GOT3 (cell line): ENCODE results near the gene MLPH.

Experiments
- DNase-seq: peaks from one replicate; lab custom pipeline; 2025; ENCODE audit warnings: mixed read lengths; lab: John Stamatoyannopoulos, UW

The MLPH gene

GRCh38 chr2:237479747-237480146, 7.3 kb upstream of the MLPH start:
- no peak for DNase-seq

GRCh38 chr2:237480556-237480955, 6.5 kb upstream of the MLPH start:
- DNase-seq = no peak

GRCh38 chr2:237480988-237481525, 6.0 kb upstream of the MLPH start:
- no peak for DNase-seq

- no peak for DNase-seq
Measured at GRCh38 chr2:237482485-237482884, 4.6 kb upstream of the MLPH start.

GRCh38 chr2:237483018-237483731, 3.9 kb upstream of the MLPH start:
- no peak for DNase-seq

- DNase-seq = no peak
Measured at GRCh38 chr2:237485304-237485703, 1.7 kb upstream of the MLPH start.

DNA sequence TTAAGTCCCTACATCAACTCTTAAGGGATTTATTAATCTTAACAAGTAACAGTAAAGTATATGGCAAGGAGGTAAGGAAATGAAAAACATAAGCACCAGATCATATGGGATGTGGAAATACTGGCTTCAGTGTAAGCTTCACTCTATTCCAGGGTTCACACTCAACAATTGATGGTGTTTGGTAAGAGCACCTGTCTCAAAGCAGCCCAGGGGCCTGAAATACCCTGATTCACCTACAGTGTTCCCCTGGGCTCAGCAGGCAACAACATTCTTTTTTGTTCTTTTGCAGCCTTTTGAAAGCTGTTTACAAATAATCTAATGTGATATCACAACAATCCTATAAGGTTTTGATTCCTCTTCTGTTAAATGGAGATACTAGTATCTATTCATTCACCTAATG, 1.2 kb upstream of the MLPH start:
- DNase-seq = no peak

- no peak for DNase-seq
Measured at GRCh38 chr2:237486334-237486818, 675 bp upstream of the MLPH start.

GRCh38 chr2:237487496-237487895, 445 bp downstream of the MLPH start:
- no peak for DNase-seq

DNA sequence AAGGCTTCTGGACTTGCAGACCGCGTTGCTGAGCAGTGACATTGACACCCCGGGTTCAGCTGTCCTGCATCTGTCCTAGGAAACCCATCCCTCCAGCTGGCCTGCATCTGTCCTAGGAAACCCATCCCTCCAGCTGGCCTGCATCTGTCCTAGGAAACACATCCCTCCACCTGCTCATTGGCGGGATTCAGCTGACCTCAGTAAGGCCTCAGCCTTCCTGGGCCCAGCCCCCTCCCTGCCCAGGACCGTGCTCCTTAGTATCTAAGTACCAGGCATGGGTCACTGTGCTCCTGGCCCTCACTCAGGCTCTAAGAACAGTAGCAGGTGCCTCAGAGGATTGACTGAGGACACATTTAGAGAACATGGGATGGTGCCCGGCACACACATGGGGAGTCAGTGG, 1.2 kb downstream of the MLPH start:
- DNase-seq = no peak

DNA sequence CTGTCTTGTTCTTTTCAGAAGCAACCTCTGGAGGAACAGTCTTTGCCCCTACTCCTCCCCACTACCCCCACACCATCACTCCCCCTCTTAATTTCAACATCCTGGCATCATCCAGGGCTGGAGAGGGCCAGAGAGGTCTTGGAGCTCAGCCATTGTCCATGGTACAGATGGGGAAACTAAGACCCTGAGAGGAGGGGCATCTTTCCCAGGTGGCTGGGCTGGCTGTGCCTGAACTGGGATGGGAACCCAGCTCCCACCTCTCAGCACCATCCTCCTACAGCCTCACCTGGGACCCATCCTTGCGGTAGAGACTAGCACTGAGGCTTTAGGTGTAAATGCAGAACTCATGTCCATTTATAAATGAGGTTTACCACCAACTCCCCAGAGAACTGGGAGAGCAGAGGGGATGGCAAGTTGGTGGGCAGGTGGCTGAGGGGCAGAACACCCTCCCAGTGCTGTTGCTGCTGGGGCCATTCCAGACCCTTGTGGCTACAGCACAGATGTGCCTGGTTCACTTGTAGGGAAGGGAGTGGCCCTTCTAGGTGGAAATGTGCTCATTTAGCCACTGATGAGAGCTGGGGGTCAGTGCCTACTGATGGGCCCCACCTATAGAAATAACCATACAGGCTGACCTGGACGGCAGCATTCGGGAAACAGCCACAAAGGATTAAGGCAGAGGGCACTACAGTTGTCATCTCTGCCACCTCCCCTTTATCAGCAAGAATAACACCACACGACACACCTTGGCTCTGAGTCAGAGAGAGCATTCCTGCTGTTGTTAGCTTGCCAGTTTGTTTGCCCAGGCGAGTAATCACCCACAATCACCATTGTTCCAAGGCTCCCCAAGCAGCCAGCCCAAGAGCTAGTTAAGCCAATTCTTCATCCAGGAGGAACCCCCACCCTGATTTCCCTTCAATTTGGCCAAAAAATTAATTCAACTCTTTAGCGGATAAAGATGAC, 2.1 kb downstream of the MLPH start:
- no peak for DNase-seq

DNA sequence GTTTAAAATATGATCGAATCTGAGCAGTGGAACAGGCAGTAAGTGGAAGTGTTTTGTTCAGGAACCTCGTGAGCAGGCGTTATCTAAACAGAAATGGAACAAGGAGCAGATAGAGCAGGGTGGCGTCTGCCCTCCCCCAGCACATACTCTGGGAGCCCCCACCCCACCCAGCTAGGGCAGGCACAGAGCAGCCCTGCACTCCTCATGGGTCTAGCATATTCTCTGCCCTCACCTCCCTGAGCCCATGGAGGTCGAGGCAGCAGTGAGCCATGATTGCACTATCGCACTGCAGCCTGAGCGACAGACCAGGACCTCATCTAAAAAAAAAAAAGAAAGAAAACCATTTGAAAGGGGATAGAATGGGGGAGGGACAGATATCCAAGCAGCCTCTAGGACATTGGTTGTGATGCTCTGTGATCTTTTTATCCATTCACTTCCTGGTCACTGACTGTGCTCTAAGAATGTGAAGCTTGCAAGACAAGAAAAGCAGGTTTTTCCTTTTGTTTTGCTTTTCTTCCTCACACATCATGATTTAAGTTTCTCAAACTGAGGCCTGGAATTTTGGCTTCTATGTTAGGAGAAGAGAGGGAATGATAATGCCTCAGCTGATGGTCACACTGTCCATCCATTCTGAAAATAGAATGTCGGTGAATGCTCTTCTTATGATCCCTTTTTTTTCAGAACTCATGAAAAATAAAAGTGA, 3.1 kb downstream of the MLPH start:
- no peak for DNase-seq

GRCh38 chr2:237490795-237491194, 3.7 kb downstream of the MLPH start:
- no peak for DNase-seq

GRCh38 chr2:237491515-237492118, 4.6 kb downstream of the MLPH start:
- no peak for DNase-seq

GRCh38 chr2:237492137-237492890, 5.3 kb downstream of the MLPH start:
- no peak for DNase-seq

DNA sequence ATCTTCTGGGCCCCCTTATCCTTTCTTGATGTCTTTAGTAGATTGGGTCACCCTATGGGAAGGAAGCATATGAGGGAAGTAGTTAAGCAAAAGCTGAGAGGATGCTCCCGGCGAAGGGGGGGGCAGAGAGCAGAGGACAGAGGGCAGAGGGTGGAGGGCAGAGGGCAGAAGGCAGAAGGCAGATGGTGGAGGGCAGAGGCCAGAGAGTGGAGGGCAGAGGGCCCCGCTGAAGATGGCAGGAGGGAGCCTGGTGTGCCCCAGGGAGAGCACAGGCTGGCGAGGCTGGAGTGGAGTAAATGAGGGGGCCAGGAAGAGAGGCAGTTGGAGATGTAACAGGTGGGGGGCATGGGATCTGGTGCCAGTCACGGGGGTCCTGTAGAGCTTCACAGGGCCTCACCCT, 7.0 kb downstream of the MLPH start:
- DNase-seq = no peak

DNA sequence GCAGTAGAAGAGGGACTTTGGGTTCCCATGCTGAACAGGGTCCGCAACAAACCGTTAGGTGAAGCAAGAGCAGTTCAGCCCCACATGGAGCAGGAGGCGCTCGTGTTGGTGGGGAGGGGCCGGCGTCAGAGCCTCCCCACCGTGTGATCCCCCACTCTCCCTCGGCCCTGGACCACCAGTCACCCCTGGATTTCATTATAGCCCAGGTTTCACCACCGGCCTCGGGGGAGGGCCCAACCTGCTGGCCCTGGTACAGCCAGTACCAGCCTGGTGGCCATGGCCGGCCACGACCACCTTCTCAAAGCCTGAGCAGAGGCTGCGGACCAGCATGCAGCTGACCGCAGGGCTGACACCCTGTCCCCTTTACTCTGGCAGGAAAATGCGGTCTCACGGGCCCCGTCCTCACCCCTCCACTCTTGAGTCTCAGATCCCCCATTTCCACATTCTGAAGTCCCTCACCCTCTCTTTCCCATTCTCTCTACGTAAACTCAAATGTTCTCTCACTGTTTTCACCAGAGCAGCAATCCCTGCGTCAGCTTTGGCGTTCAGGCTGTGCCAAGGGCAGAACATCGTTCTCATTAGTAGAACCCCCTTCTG, 8.6 kb downstream of the MLPH start:
- no peak for DNase-seq

DNA sequence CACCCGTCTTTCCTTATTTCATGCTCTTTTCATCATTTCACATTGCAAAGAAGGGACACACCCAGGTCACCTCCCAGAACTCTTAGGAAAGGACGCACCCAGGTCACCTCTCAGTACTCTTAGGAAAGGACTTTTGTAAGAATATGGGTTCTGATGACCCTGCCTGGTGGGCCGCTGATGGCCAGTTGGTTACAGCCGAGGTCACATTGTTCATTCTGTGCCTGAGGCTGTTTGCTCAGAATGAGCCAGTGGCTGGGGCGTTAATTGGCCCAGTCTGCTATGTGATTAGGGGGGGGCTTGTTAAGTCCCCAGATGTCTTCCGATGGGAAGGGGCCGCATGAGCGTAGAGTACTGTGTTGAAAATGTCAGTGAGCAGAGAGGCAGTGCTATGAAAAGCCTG, 9.4 kb downstream of the MLPH start:
- DNase-seq = no peak

- no peak for DNase-seq
Measured at GRCh38 chr2:237497009-237497837, 10.2 kb downstream of the MLPH start.

GRCh38 chr2:237497838-237498186, 10.8 kb downstream of the MLPH start:
- DNase-seq = no peak
